Breast epithelium (tissue), 3 donors: Measurements from ENCODE around the gene TOB1.

Experiments
- CTCF ChIP-seq, 3 donors: fragments of 450-650 bp; IDR thresholded peaks; one replicate each; pipeline ENCODE4 v1.5.1; 2016 to 2017; ENCODE audit warnings: antibody characterized with exemption in 3 of 3, mild to moderate bottlenecking in 3 of 3, moderate library complexity in 3 of 3
- POLR2A ChIP-seq: fragments of 450-650 bp; IDR thresholded peaks from one replicate; pipeline ENCODE4 v1.6.1; 2016; ENCODE audit warnings: antibody characterized with exemption, mild to moderate bottlenecking, moderate library complexity

GRCh38 chr17:50842506-50843149 is 23.5 kb downstream of the TOB1 start:
- TF ChIP-seq CTCF (IDR thresholded peaks at IDR 0.05) (no peak), POLR2A (no peak)
